SK-N-SH (cell line): Measurements from ENCODE around the gene LMNB1.

Experiments
- EZH2phosphoT487 ChIP-seq: fragments of 200-600 bp; sonication (generic); IDR thresholded peaks from 2 replicates; pipeline ENCODE4 v1.6.1; 2017; ENCODE audit warnings: low read depth, mixed run types, mild to moderate bottlenecking, antibody characterized with exemption, moderate library complexity, borderline replicate concordance
- JUND ChIP-seq: IDR thresholded peaks from 2 replicates; pipeline ENCODE4 v1.4.0; 2012
- RCOR1 ChIP-seq: fragments of 150-350 bp; IDR thresholded peaks from 2 replicates; pipeline ENCODE4 v1.6.1; 2017; ENCODE audit warnings: antibody characterized with exemption, low read length
- TF ChIP-seq, protein P1 (sequence below): fragments of 200-600 bp; sonication (generic); IDR thresholded peaks from 2 replicates; pipeline ENCODE4 v1.6.1; 2017; ENCODE audit warnings: antibody characterized with exemption, mild to moderate bottlenecking, moderate library complexity

- TF ChIP-seq RCOR1 (no peak), EZH2phosphoT487 (no peak), JUND (no peak)
- TF ChIP-seq, protein P1, sequence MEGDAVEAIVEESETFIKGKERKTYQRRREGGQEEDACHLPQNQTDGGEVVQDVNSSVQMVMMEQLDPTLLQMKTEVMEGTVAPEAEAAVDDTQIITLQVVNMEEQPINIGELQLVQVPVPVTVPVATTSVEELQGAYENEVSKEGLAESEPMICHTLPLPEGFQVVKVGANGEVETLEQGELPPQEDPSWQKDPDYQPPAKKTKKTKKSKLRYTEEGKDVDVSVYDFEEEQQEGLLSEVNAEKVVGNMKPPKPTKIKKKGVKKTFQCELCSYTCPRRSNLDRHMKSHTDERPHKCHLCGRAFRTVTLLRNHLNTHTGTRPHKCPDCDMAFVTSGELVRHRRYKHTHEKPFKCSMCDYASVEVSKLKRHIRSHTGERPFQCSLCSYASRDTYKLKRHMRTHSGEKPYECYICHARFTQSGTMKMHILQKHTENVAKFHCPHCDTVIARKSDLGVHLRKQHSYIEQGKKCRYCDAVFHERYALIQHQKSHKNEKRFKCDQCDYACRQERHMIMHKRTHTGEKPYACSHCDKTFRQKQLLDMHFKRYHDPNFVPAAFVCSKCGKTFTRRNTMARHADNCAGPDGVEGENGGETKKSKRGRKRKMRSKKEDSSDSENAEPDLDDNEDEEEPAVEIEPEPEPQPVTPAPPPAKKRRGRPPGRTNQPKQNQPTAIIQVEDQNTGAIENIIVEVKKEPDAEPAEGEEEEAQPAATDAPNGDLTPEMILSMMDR, result no peak
Measured at GRCh38 chr5:126872561-126873354, 95.8 kb downstream of the LMNB1 start.
